GOT3 (cell line): Measurements from ENCODE around the gene IFNA21.
"Not testable (repeated sequence)": the region's sequence is repeated elsewhere in the genome, so short reads cannot be mapped to it uniquely, and the experiment has no call there.

Experiments
- DNase-seq: peaks from one replicate; lab custom pipeline; 2025; ENCODE audit warnings: mixed read lengths; lab: John Stamatoyannopoulos, UW

IFNA21 gene

DNA sequence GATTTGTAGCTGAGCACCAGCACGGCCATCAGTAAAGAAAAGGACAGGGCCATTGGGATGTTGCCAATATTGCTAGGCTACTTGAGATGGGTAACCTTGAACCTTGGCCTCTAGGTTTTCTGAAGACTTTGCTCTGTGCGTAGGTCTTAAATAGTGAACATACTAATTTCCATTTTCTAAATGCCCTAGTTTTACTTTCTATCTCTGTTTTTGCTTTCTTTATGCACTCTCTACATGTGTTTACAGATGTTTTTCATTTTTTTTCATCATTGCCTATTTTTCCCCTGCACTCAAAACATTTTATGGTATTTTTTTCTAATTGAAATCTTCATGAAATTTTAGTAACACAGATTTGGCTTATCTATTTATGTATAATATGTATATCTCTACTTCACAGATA lies at the start of gene IFNA21:
IFNA21 (minus strand) TSS at position 101 of the 400 bp plus-strand sequence; CDS start at position 53, 48 bp downstream.
- not testable (repeated sequence) for DNase-seq

DNA sequence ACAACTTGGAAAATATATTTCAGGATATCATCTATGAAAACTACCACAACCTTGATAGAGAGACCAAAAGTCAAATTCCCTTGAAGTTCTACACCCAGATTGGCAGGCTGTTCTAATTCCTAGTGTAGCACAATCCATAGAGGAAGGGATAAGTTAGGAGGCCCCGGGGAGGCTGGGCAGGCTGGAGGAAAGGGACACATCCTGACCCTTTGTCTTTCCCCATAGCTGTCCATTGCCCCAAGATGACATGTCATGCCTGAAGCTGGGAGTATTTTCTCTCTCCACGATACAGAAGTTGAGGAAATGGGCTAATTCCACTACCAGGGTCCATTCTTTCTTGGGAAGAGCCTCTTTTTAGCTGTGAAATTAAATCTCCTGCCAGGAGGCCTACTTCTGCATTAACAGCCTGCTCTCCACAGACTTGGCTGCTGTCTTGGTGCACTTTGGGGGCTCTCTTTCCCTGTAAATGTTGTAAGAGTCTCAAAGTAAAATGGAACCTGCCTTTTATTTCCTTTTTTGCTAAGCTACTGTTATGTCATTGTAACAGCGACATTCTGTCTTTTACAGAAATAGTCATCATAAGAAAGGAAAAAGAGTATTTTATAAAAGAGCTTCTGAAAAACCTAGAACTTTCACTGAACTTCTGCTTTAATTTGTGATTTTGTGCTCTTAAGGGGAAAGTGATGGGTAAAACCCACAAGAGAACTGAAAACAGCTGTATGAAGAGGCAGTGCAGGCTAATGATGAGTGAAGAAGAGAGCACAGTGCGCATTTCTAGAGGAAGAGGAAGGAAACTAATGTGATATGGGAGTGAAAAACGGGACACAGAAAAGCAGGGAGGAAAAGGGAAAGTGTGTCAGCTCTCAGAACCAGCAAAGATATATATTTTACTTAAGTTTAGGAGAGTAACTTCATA lies 47.2 kb upstream of the IFNA21 start:
- not testable (repeated sequence) for DNase-seq

DNA sequence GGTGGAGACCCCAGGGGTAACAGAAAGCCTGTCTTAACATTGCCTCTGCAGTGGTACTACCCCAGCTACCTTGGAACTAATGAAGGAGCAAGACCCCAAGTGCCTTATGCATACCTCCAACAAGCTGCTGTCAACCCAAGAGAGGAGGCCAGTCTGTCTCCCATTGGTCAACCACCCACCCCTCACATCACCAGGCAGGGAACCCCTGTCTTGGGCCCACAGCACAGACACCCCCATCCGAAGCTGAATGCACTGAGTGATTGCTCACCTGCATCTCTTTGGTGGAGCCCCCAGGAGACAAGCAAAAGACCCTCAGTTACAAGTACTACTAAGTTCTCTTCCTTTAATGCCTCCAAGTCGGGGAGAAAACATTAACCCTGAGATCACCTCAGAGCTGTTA lies 45.7 kb upstream of the IFNA21 start:
- DNase-seq = not testable (repeated sequence)

DNA sequence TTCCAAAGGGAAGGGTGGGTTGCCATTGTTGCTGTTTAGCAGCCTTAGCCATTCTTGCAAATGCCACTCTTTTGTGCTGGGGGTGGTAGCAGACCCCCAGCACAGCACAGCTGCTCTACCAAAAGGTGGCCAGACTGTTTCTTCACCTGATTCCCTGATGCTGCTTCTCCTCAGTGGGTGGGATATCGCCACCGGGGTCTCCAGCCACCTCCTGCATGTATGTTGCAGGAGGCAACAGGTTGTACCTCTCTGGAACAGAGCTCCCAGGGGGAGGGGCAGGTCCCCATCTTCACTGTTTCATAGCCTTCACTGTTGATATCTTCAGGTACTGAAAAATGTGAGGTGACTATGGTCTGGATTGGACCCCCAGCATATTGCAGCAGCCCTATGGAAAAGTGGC lies 44.3 kb upstream of the IFNA21 start:
- not testable (repeated sequence) for DNase-seq

DNA sequence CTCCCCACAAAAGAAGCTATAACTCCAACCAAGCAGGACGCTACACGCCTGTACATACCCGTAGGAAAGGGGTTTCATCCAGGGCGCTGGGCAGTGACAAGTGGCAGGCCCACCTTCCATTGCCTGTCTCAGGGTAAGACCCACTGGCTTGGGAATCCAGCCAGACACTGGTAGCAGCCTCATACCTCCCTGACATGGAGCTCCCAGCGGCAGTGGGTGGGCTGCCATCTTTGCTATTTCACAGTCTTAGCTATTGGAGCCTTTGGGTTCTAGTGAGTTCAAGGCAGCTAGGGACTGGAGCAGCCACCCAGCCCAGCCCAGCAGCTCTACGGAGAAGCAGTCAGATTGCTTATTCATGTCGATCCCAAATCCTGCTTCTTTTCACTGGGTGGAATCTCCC lies 43.9 kb upstream of the IFNA21 start:
- DNase-seq = no peak

DNA sequence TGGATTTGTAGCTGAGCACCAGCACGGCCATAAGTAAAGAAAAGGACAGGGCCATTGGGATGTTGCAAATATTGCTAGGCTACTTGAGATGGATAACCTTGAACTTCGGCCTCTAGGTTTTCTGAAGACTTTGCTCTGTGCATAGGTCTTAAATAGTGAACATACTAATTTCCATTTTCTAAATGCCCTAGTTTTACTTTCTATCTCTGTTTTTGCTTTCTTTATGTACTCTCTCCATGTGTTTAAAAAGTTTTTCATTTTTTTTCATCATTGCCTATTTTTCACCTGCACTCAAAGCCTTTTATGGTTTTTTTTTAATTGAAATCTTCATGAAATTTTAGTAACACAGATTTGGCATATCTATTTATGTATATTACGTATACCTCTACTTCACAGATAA lies 40.6 kb upstream of the IFNA21 start, which contains the start of gene IFNA10:
IFNA10 (minus strand) TSS at position 101 of the 400 bp plus-strand sequence; CDS start at position 55, 46 bp downstream.
- DNase-seq = not testable (repeated sequence)

DNA sequence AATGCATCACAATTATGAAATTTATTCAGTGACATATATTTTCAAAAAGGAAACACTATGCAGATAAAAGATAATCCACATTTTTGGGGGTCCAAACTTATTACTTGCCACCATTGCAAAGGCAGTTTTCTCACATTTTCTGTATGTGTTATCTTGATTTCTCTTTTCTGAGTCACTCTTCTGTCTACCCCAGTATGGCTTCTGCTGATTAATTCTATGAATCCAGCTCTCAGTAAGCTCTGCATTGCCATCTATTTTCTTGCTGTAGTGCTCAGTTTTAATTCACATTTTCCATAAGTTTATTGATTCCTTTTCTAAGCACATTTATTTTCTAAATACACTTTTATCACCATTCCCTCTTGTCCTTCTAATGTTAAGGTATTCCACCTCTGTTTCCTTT lies 38.7 kb upstream of the IFNA21 start:
- no peak for DNase-seq

DNA sequence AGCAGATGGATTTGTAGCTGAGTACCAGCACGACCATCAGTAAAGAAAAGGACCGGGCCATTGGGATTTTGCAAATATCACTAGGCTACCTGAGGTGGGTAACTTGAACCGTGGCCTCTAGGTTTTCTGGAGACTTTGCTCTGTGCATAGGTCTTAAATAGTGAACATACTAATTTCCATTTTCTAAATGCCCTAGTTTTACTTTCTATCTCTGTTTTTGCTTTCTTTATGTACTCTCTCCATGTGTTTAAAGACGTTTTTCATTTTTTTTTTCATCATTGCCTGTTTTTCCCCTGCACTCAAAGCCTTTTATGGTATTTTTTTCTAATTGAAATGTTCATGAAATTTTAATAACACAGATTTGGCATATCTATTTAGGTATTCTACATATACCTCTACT lies 35.6 kb upstream of the IFNA21 start, which contains the start of gene IFNA7:
IFNA7 (minus strand) TSS at position 101 of the 400 bp plus-strand sequence; CDS start at position 61, 40 bp downstream.
- not testable (repeated sequence) for DNase-seq

DNA sequence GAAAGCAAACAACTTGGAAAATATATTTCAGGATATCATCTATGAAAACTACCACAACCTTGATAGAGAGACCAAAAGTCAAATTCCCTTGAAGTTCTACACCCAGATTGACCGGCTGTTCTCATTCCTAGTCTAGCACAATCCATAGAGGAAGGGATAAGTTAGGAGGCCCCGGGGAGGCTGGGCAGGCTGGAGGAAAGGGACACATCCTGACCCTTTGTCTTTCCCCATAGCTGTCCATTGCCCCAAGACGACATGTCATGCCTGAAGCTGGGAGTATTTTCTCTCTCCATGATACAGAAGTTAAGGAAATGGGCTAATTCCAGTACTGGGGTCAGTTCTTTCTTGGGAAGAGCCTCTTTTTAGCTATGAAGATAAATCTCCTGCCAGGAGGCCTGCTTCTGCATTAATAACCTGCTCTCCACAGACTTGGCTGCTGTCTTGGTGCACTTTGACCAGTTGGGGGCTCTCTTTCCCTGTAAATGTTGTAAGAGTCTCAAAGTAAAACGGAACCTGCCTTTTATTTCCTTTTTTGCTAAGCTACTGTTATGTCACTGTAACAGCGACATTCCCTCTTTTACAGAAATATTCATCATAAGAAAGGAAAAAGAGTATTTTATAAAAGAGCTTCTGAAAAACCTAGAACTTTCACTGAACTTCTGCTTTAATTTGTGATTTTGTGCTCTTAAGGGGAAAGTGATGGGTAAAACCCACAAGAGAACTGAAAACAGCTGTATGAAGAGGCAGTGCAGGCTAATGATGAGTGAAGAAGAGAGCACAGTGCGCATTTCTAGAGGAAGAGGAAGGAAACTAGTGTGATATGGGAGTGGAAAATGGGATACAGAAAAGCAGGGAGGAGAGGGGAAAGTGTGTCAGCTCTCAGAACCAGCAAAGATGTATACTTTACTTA lies 28.7 kb upstream of the IFNA21 start:
- not testable (repeated sequence) for DNase-seq

DNA sequence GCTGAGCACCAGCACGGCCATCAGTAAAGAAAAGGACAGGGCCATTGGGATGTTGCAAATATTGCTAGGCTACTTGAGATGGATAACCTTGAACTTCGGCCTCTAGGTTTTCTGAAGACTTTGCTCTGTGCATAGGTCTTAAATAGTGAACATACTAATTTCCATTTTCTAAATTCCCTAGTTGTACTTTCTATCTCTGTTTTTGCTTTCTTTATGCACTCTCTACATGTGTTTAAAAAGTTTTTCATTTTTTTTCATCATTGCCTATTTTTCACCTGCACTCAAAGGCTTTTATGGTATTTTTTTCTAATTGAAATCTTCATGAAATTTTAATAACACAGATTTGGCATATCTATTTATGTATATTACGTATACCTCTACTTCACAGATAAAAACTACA lies 21.0 kb upstream of the IFNA21 start, which contains the start of gene IFNA4:
IFNA4 (minus strand) TSS at position 101 of the 400 bp plus-strand sequence; CDS start at position 45, 56 bp downstream.
- DNase-seq = not testable (repeated sequence)

DNA sequence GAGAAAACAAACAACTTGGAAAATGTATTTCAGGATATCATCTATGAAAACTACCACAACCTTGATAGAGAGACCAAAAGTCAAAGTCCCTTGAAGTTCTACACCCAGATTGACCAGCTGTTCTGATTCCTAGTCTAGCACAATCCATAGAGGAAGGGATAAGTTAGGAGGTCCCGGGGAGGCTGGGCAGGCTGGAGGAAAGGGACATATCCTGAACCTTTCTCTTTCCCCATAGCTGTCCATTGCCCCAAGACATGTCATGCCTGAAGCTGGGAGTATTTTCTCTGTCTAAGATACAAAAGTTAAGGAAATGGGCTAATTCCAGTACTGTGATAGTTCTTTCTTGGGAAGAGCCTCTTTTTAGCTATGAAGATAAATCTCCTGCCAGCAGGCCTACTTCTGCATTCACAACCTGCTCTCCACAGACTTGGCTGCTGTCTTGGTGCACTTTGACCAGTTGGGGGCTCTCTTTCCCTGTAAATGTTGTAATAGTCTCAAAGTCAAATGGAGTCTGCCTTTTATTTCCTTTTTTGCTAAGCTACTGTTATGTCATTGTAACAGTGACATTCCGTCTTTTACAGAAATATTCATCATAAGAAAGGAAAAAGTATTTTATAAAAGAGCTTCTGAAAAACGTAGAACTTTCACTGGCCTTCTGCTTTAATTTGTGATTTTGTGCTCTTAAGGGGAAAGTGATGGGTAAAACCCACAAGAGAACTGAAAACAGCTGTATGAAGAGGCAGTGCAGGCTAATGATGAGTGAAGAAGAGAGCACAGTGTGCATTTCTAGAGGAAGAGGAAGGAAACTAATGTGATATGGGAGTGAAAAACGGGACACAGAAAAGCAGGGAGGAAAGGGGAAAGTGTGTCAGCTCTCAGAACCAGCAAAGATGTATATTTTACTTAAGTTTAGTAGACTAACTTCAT lies 16.6 kb upstream of the IFNA21 start:
- not testable (repeated sequence) for DNase-seq

DNA sequence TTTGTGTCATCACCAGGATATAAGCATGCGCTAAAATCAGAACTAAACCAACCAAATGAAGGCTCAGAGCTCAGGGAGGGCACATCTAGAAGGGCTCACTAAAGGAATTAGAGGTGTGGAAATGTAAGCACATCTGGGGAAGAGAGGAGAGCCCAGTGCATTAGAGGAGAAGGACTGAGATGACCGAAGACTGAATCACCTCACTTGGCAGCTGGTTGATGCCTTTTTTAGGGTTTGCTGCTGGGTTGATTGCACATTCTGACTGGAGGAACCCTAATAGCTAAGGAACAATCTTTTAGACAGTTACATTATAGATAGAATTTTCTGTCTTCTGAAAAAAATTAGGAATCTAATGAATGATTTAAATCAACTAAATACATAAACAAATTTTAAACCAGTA lies 8.2 kb upstream of the IFNA21 start:
- DNase-seq = no peak

DNA sequence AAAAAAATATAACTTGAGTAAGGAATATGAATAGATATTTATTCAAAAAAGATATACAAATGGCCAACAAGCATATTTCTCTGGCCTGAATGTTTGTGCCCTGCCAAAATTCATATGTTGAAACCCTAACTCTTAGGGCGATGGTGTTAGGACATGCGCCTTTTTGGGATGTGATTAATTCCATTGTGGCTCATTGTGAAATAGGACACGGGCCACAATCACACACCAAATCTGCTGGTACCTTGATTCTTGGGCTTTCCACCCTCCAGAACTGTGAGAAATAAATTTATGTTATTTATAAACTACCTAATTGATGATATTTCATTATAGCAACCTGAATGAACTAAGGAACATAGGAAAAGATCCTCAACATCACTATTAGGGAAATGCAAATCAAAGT lies 5.7 kb upstream of the IFNA21 start:
- no peak for DNase-seq

DNA sequence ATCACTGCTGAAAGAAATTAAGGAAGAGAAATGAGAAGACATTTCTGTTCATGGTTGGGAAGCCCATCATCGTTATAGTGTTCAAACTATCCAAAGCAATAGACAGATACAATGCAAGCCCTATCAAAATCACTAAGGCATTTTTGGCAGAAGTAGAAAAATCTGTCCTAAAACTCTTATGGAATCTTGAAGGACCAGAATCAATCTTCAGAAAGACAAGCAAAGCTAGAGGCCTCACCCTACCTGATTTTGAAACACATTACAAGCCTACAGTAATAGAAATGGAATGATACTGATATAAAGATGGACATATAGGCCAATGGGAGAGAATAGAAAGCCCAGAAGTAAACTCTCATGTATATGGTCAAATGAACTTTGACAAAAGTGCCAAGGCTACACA lies 4.9 kb upstream of the IFNA21 start:
- DNase-seq = no peak

DNA sequence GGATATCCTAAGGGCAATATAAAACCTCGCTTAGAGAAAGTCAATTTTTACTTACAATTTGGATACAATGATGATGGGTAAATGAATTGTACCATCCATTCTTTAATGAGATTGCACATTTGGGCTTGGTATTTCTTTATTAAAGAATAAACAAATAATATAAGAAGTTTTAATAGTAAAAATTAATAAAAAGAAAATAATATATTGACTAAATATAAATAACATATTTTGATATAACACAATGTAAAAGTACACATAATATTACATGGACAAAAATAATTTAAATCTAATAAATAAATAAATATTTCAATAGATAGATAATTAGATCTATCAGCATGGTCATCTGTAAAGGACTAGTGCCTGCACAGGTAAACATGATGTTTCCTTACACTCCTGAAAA lies 944 bp downstream of the IFNA21 start:
- no peak for DNase-seq

DNA sequence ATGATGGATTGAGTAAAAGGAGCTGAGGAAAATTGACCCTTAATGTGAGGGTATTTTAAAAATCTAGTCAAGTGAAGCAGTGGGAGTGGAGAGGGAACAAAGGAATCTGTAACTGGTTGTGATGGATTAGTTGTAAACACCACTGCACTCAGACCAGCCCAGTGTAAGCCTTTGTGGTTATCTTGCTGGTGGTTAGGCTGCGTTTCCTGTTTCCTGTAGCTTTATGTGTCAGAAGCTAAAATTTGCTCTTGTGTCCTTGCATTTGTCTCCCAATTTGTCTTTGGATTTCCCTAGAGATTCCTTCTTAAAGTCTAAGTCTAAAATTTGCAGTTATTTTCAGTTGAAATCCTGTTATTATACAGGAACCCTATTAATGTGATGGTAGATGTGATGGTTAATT lies 6.3 kb downstream of the IFNA21 start:
- no peak for DNase-seq

DNA sequence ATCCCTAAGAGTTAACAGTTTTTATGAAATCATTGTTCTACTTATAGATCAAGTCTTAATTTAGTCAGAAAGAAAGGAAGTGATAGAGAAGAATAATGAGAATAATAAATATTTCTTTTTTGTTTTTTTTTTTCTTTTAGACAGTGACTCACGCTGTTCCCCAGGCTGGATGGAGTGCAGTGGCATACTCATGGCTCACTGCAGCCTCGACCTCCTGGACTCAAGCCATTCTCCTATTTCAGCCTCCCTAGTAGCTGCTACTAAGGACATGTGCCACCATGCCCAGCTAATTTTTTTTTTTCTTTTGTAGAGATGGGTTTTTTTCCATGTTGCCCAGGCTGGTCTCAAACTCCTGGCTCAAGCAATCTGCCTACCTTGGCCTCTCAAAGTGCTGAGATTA lies 11.0 kb downstream of the IFNA21 start:
- no peak for DNase-seq

DNA sequence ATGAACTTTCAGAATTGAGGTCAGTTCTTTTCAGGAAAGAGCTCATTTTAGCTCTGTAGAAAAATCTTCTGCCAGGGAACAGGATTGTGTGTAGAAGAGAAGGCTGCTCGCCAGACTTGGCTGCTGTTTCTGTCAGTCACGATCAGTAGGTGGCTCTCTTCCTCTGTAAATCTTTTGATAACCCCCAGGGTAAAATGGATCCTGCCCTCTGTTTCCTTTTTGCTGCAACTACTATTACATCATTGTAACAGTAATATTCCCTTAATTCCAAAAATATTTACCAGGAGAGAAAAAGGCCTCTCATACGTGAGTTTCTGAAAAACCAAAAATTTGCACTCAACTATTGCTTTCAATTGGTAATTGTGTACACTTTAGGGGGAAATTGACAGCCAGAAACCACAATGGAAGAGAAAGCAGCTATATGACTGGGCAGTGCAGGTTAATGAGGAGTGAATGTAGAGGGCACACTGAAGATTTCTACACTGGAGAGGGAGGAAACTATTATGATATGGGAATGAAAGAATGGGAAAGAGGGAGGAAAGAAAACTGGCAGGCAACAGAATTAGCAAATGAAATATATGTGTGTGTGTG lies 12.3 kb downstream of the IFNA21 start:
- no peak for DNase-seq

DNA sequence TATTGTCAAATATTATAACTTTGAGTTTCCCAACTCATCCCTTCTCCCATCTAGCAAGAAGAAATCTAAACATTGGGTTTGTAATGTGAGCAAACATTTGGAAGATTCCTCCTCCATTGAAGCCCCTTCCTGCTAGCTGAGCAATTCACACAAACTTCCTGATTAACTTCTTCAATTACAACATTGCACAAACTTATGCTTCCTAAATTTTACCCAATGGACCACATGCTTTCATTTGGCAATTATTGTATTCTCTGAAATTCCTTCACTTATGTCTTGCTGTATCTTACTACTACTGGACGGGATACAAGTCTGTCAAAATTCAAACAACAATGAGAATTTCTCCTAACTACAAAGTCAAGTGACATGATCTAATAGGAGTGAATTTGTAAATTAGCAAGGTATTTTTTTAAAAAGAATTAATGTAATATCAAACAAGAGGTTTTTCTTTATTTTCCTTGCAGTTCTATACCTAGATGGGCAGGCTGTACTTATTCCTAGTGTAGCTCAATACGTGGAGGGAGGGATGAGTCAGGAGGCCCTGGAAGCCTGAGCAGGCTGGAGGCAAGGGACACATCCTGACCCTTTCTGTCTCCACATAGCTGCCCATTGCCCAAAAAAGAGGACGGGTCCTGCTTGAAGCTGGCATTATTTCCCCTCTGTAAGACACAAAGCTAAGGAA lies 13.0 kb downstream of the IFNA21 start:
- no peak for DNase-seq

DNA sequence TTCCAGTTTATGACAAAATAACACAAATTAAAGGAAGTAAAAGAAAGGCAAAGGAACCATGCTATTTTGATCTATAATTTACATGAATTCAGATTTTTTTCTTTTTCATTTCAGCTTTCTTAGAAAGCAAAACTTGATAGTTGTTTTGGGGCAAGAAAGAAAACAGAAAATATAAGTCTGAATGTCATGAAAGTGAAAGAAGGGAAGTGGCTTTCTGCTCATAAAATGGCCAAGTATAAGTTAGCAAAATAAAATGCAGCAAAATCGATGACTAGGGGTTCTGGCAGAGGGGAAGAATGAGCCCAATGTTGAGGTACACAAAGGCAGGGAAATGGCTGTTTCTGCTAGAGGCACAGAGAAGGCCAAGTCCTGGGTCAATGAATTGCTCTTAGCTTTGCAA lies 21.9 kb downstream of the IFNA21 start:
- no peak for DNase-seq
